ENCODE measurements around the gene SDHD.
A peak's percentile ranks its signal among the peaks of the same experiment; 100 is the strongest.
"Not testable (repeated sequence)": the region's sequence is repeated elsewhere in the genome, so short reads cannot be mapped to it uniquely, and the experiment has no call there.

Gene SDHD

GRCh38 chr11:112086422-112087191 is at the start of gene SDHD, which contains the start of gene TIMM8B:
Gene SDHD (plus strand): TSS chr11:112086873. CDS start chr11:112086908, 35 bp downstream.
Gene TIMM8B (minus strand): TSS chr11:112086756. CDS start chr11:112086723, 33 bp downstream.
- H3K27ac Mint-ChIP-seq, result peak within 1 kb of the TSS; percentile 86
- no peaks in the 10 kb centered on the region for H3K9me3 Mint-ChIP-seq
- peaks cover 74% of the 10 kb centered on the region for H3K36me3 Mint-ChIP-seq
- H3K4me3 Mint-ChIP-seq, result peak within 1 kb of the TSS; percentile 97
- no peaks in the 10 kb centered on the region for H3K27me3 Mint-ChIP-seq
- ATAC-seq, result peak; percentile 97
- H3K4me1 Mint-ChIP-seq, result peaks cover 63% of the 10 kb centered on the region

GRCh38 chr11:112037527-112037926 is 49.1 kb upstream of the SDHD start:
- no peaks in the 10 kb centered on the region for H3K9me3 Mint-ChIP-seq
- peaks cover 49% of the 10 kb centered on the region for H3K36me3 Mint-ChIP-seq
- H3K4me3 Mint-ChIP-seq, result no peak overlapping the region
- H3K4me1 Mint-ChIP-seq, result no peaks in the 10 kb centered on the region
- ATAC-seq, result no peak
- H3K27me3 Mint-ChIP-seq, result no peaks in the 10 kb centered on the region
- no peak overlapping the region for H3K27ac Mint-ChIP-seq

- Mint-ChIP-seq H3K27ac (peak overlapping the region; percentile 30), H3K4me1 (no peaks in the 10 kb centered on the region), H3K36me3 (peaks cover 50% of the 10 kb centered on the region), H3K9me3 (no peaks in the 10 kb centered on the region), H3K27me3 (no peaks in the 10 kb centered on the region), H3K4me3 (no peak overlapping the region)
- no peak for ATAC-seq
Observed at GRCh38 chr11:112042161-112042960, 44.3 kb upstream of the SDHD start.

- no peaks in the 10 kb centered on the region for H3K27me3 Mint-ChIP-seq
- H3K36me3 Mint-ChIP-seq, result peaks cover 55% of the 10 kb centered on the region
- no peak overlapping the region for H3K4me3 Mint-ChIP-seq
- peaks cover 1% of the 10 kb centered on the region for H3K4me1 Mint-ChIP-seq
- H3K27ac Mint-ChIP-seq, result no peak overlapping the region
- no peaks in the 10 kb centered on the region for H3K9me3 Mint-ChIP-seq
- ATAC-seq, result no peak
Observed at GRCh38 chr11:112042961-112043304, 43.7 kb upstream of the SDHD start.

GRCh38 chr11:112044961-112045360 is 41.7 kb upstream of the SDHD start:
- H3K36me3 Mint-ChIP-seq, result peaks cover 62% of the 10 kb centered on the region
- H3K4me3 Mint-ChIP-seq, result no peak overlapping the region
- no peaks in the 10 kb centered on the region for H3K27me3 Mint-ChIP-seq
- H3K27ac Mint-ChIP-seq, result no peak overlapping the region
- no peak for ATAC-seq
- peaks cover 22% of the 10 kb centered on the region for H3K4me1 Mint-ChIP-seq
- H3K9me3 Mint-ChIP-seq, result no peaks in the 10 kb centered on the region

- not testable (repeated sequence) for ATAC-seq, H3K4me3 Mint-ChIP-seq, H3K27ac Mint-ChIP-seq, H3K27me3 Mint-ChIP-seq, H3K9me3 Mint-ChIP-seq
- peaks cover 38% of the 10 kb centered on the region for H3K4me1 Mint-ChIP-seq
- H3K36me3 Mint-ChIP-seq, result peaks cover 59% of the 10 kb centered on the region
Observed at GRCh38 chr11:112046647-112047046, 40.0 kb upstream of the SDHD start.

- Mint-ChIP-seq H3K4me1 (peaks cover 48% of the 10 kb centered on the region), H3K36me3 (peaks cover 55% of the 10 kb centered on the region), H3K27ac (peak overlapping the region; percentile 78)
- H3K27me3 Mint-ChIP-seq, H3K4me3 Mint-ChIP-seq, H3K9me3 Mint-ChIP-seq: not testable (repeated sequence)
- peak; percentile 27 for ATAC-seq
Observed at GRCh38 chr11:112048256-112048655, 38.4 kb upstream of the SDHD start.

- H3K9me3 Mint-ChIP-seq, result no peaks in the 10 kb centered on the region
- peaks cover 57% of the 10 kb centered on the region for H3K36me3 Mint-ChIP-seq
- ATAC-seq, result no peak
- H3K27ac Mint-ChIP-seq, result peak overlapping the region; percentile 78
- peaks cover 48% of the 10 kb centered on the region for H3K4me1 Mint-ChIP-seq
- H3K27me3 Mint-ChIP-seq, result no peaks in the 10 kb centered on the region
- no peak overlapping the region for H3K4me3 Mint-ChIP-seq
Observed at GRCh38 chr11:112049777-112050176, 36.9 kb upstream of the SDHD start.

- H3K27ac Mint-ChIP-seq, result peak overlapping the region; percentile 78
- peak overlapping the region; percentile 30 for H3K4me3 Mint-ChIP-seq
- peaks cover 48% of the 10 kb centered on the region for H3K4me1 Mint-ChIP-seq
- H3K9me3 Mint-ChIP-seq, result no peaks in the 10 kb centered on the region
- H3K27me3 Mint-ChIP-seq, result no peaks in the 10 kb centered on the region
- peak; percentile 81 for ATAC-seq
- H3K36me3 Mint-ChIP-seq, result peaks cover 63% of the 10 kb centered on the region
Observed at GRCh38 chr11:112050721-112051120, 36.0 kb upstream of the SDHD start.

- no peaks in the 10 kb centered on the region for H3K27me3 Mint-ChIP-seq
- H3K4me3 Mint-ChIP-seq, result no peak overlapping the region
- H3K27ac Mint-ChIP-seq, result peak overlapping the region; percentile 78
- ATAC-seq, result no peak
- H3K9me3 Mint-ChIP-seq, result no peaks in the 10 kb centered on the region
- H3K4me1 Mint-ChIP-seq, result peaks cover 48% of the 10 kb centered on the region
- peaks cover 60% of the 10 kb centered on the region for H3K36me3 Mint-ChIP-seq
Observed at GRCh38 chr11:112051768-112052167, 34.9 kb upstream of the SDHD start.

GRCh38 chr11:112057170-112057569 is 29.5 kb upstream of the SDHD start:
- no peak for ATAC-seq
- no peaks in the 10 kb centered on the region for H3K9me3 Mint-ChIP-seq

GRCh38 chr11:112058103-112058502 is 28.6 kb upstream of the SDHD start:
- H3K36me3 Mint-ChIP-seq, result peaks cover 51% of the 10 kb centered on the region
- H3K4me3 Mint-ChIP-seq, result no peak overlapping the region

More at GRCh38 chr11:112057170-112057569, 29.5 kb upstream of the SDHD start:
- H3K4me3 Mint-ChIP-seq, result no peak overlapping the region
- peaks cover 43% of the 10 kb centered on the region for H3K36me3 Mint-ChIP-seq
- no peak overlapping the region for H3K27ac Mint-ChIP-seq
- peaks cover 4% of the 10 kb centered on the region for H3K4me1 Mint-ChIP-seq
- H3K27me3 Mint-ChIP-seq, result no peaks in the 10 kb centered on the region

GRCh38 chr11:112062923-112063322 is 23.8 kb upstream of the SDHD start:
- Mint-ChIP-seq H3K36me3 (peaks cover 38% of the 10 kb centered on the region), H3K27ac (no peak overlapping the region), H3K27me3 (no peaks in the 10 kb centered on the region), H3K4me1 (no peaks in the 10 kb centered on the region), H3K9me3 (no peaks in the 10 kb centered on the region), H3K4me3 (no peak overlapping the region)
- no peak for ATAC-seq

More at GRCh38 chr11:112058103-112058502, 28.6 kb upstream of the SDHD start:
- ATAC-seq, result no peak
- Mint-ChIP-seq H3K9me3 (no peaks in the 10 kb centered on the region), H3K27me3 (no peaks in the 10 kb centered on the region), H3K4me1 (no peaks in the 10 kb centered on the region), H3K27ac (no peak overlapping the region)

GRCh38 chr11:112073941-112074811 is 12.5 kb upstream of the SDHD start, which contains the start of the genes NKAPD1 and PIH1D2:
Gene NKAPD1 (plus strand): TSS chr11:112074299. CDS start chr11:112075575, 1,276 bp downstream.
Gene PIH1D2 (minus strand): TSS chr11:112074017. CDS start chr11:112073174, 843 bp downstream.
- peaks cover 18% of the 10 kb centered on the region for H3K36me3 Mint-ChIP-seq
- H3K27ac Mint-ChIP-seq, result peak within 1 kb of the TSS; percentile 98
- no peaks in the 10 kb centered on the region for H3K9me3 Mint-ChIP-seq
- H3K4me3 Mint-ChIP-seq, result peak within 1 kb of the TSS; percentile 99
- peaks cover 33% of the 10 kb centered on the region for H3K4me1 Mint-ChIP-seq
- H3K27me3 Mint-ChIP-seq, result no peaks in the 10 kb centered on the region
- peak; percentile 92 for ATAC-seq

- peaks cover 40% of the 10 kb centered on the region for H3K4me1 Mint-ChIP-seq
- no peak for ATAC-seq
- H3K4me3 Mint-ChIP-seq, result no peak overlapping the region
- peaks cover 45% of the 10 kb centered on the region for H3K36me3 Mint-ChIP-seq
- H3K9me3 Mint-ChIP-seq, result no peaks in the 10 kb centered on the region
- H3K27me3 Mint-ChIP-seq, result no peaks in the 10 kb centered on the region
- peak overlapping the region; percentile 73 for H3K27ac Mint-ChIP-seq
Observed at GRCh38 chr11:112082729-112083128, 3.9 kb upstream of the SDHD start.

Measured in stimulated activated memory B cell treated with anti-CD40 and anti-IgM and Interleukin-4, amounts not matched to agents 10 μg/mL and 1 μg/mL and 100 μg/mL, for 72 hours (primary cell).